ENCODE results near the gene TRPC4AP. TPM values are rescaled to one million over a fixed set of nuclear protein-coding genes. Genes with fewer than 3 reads are reported as not detected.
"Not testable (repeated sequence)": the region's sequence is repeated elsewhere in the genome, so short reads cannot be mapped to it uniquely, and the experiment has no call there.

Gene TRPC4AP
- total RNA-seq, 1 donor from 2014 or later = 44.6 TPM

DNA sequence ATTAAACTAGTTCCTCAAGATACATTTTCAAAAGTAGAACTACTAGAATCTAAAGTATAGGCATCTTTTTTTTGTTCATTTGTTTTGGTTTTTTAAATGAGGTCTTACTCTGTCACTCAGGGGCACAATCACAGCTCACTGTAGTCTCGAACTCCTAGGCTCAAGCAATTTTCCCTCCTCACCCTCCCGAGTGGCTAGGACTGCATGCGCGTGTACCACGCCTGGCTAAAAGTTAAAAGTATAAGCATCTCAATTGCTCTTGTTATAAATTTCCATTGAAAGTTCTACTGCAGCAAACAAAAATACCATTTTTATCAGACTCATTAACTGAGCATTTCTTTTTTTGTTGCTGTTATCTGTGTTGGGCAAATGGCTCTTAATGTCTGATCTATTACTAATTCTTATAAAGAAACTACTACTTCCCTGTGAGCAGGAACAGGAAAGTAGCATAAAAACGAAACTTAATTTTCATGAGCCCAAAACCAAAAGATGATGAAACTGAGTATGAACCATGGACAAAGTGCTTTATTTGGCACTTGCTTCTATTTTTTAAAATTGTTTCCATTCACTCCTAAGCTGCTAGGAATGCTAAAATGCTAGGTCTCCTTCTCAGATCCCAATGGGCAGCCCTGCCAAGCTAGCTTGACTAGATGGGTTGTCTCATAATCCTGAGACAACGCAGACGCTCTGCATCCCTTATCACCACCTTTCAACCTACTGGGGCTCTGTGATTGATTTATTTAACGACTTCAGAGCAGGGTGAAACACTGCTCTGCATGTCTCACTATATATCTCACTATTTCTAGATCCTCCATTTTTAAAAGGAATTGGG, 36.9 kb downstream of the TRPC4AP start:
- DNase-seq = no peak

DNA sequence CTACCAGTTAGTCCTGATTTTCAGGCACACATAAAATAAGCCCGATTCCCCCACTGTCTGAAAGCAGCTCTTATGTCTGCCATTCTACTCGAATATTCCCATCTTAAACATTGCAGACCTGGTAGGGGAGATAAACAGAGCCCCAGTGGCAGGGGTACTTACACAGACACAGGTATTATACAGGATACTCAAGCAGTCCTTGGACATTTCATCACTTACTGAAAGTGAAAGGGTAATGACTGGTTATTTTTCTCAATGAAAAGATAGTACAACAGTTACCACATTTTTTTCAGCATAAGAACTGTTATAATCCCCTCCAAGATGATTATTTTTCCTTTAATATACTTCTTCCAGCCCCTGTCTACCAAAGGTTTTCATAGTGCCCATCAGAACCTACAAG, 37.8 kb downstream of the TRPC4AP start:
- DNase-seq = no peak

DNA sequence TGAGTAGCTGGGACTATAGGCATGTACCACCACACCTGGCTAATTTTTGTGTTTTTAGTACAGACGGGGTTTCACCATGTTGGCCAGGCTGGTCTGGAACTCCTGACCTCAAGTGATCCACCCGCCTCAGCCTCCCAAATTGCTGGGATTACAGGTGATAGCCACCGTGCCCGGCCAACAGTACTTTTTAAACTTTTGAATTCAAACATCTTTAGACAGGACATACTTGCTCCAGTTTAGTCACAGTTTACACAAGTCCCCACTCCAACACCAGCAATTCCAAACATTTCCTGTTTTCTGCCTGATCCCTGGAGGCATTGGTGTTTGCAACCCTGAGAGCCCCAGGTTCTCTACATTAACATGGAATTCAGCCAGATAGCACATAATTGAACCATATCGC, 40.0 kb downstream of the TRPC4AP start:
- not testable (repeated sequence) for DNase-seq

DNA sequence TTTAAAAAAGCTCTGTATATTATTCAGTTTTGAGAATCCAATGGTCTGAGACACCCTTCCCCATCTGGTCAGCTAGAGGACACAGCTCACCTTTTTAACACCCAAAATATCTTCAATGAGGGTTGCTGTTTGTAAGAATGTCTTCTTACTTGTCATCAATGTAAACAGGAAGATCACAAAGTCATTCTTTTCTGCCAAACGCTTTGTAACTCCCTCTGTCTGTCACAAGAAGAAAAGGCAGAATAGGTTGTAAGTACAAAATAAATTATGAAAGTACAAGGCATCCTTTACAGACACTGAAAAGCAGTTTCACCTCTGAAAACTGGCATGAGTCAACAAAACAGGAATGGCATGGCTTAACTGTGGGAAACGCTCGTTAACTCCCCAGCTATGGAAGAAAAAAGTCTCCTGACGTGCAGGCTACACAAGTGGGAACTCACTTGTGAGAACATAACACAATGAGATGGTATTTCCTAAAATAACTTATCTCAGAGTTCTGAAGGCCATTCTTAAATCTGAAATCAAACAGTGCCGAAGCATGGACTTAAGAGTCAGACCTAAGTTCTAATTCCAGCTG, 42.7 kb downstream of the TRPC4AP start:
- DNase-seq = no peak

DNA sequence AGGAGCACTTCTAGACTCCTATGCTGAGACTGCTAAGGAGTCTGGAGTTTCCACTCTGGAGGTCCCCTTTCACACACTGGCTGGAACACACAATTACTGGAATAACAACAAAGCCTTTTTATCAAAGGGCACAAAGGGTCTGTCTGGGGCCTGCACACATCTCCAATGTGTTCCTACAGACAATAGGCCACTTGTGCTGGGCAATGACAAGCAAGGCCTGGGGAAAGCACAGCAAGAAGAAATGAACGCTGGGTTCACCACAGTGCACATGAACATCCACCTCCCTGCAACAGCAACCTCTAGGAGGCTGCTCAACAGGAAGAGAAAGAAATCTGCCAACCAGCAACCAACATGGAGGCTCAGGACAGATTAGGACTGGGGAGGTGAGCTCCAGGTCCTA, 43.9 kb downstream of the TRPC4AP start:
- no peak for DNase-seq

DNA sequence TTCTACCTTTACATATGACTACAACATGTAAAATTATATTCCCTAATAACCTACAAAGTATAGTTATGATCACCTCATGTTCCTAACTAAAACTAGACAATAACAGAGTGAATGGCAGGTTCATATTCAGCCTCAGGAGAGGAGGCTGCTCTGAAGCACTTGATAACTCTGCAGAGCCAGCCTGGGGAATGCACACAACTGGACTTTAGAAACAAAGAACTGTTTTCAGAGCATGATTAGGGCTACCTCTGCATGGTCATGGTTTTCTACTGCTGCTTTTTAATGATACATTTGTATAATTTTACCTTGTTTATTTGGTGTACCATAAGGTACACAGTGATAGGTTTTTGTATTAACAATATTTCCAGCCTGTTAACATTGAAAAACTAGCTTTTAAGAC, 50.3 kb downstream of the TRPC4AP start:
- DNase-seq = no peak

DNA sequence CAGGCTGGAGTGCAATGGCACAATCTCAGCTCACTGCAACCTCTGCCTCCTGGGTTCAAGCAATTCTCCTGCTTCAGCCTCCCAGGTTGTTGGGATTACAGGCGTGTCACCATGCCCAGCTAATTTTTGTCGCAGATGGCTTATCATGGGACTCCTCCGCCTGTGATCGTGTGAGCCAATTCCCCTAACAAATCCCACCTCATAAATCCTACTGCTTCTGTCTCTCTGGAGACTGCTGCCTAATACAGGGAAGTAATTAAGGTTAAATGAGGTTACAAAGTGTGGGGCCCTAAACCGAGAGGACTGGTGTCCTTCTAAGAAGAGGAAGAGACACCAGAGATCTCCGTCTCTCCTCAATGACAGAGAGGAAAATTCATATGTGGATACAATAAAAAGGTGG, 52.0 kb downstream of the TRPC4AP start:
- DNase-seq = no peak

DNA sequence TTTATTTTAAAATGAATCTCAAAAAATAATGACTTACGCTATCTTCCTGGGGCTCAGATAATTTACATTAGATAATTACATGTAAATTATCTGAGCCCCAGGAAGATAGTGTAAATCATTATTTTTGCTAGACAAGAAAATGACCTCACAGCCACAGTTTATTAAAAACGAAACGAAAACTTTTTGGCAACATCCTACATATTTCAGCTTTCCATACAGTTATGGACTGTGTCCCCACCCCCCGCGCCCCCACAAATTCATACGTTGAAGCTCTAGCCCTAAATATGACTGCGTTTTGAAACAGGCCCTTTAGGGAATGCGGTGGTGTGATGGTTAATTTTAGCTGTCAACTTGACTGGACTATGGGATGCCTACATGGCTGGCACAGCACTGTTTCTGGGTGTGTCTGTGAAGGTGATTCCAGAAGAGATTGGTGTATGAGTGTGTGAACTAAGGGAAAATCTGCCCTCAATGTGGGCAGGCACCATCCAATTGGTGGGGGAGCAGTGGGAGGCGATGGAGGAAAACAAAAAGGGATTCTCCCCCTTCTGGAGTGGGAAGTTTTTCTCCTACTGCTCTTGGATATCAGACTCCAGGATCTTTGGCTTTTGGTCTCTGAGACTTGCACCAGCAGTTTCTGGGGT, 52.6 kb downstream of the TRPC4AP start:
- no peak for DNase-seq

DNA sequence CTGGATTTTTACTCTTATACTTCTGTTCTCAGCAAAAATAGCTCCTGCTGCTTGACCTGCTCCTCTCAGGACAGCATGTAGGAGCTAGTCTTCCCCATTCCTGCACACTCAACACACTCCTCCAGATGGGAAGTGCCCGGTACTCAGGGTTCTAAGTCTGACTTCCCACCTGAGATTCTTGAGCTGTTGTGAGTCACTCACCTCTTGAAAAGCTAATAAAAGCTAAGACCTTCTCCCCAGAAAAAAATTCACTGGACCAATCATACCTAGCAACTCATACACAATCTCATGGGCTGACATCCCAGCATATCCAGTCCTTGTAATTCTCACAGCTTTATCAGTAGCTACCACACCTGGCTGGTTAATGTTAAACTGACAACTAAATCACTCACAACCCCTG, 53.5 kb downstream of the TRPC4AP start:
- DNase-seq = no peak

DNA sequence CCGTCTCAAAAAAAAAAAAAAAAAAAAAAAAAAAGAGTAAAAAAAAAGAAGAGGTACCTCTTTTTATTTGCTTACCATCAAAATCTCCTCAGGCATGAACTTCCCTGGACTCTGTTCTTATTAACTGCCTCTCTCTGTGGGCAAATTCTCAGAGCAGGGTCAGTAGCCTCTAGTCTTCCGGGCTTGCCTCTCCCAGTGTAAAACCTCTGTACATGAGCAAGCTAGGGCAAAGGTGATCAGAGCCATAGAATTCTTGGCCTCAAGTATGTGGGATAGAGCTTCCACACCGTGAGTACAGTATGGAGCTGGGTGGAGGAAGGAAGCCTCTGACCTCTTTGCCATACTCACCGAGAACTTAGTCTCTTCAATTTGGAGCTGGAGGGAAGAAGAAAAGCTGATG, 58.5 kb downstream of the TRPC4AP start:
- no peak for DNase-seq

DNA sequence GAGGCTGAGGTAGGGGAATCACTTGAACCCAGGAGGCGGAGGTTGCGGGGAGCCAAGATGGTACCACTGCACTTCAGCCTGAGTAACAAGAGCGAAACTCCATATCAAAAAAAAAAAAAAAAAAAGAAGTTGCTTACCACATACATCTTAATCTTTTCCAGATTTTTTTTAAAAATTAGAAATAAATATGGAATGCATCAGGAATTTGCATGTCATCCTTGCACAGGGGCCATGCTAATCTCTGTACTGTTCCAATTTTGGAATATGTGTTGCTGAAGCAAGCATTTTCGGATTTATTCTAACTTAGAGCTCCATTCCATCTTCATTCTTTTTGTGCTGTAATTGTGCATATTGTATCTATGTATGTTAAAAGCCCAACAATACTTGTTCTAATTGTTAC, 62.5 kb downstream of the TRPC4AP start:
- DNase-seq = no peak

DNA sequence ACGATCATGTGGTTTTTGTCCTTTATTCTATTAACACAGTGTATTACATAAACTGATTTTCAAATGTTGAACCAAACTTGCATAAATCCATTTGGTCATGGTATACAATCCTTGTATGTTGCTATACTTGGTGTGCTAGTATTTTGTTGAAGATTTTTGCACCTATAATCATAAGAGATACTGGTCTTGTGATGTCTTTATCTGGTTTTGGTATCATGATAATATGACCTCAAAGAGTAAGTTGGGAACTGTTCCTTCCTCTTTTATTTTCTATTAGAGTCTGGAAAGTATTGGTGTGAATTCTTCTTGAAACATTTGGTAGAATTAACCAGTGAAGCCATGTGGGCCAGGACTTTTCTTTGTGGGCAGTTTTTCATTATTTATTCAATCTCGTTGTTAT, 65.3 kb downstream of the TRPC4AP start:
- DNase-seq = no peak

DNA sequence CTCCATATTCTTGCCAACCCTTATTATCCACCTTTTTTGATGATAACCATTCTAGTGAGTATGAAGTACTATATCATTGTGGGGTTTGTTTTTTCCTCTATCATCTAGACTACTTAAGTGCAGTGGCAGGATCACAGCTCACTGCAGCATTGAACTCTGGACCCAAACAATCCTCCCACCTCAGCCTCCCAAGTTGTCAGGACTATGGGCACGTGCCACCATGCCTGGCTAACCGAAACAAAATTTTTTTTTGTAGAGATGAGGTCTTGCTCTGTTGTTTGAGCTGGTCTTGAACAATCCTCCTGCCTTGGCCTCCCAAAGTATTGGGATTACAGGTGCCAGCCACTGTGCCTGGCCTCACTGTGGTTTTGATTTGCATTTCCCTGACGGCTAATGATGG, 67.5 kb downstream of the TRPC4AP start:
- no peak for DNase-seq

DNA sequence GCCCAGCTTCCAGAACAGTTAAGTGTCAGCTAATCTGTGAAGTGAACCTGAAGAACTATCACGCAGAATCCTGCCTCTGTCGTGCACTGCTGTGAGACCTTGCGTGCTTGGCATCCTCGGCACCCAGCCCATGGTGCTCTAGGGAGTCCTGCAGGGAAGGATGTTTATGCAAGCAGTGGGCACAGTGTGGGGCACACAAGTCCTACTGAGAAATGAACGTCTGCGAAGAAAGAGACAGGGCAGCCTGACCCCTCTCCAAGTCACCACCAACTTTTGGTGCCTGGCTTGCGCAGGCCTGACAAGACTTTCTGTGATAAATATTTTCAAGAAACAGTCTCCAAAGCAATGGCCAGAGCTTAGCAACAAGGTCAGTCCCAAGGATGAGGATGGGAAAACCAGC, 69.0 kb downstream of the TRPC4AP start:
- DNase-seq = no peak

DNA sequence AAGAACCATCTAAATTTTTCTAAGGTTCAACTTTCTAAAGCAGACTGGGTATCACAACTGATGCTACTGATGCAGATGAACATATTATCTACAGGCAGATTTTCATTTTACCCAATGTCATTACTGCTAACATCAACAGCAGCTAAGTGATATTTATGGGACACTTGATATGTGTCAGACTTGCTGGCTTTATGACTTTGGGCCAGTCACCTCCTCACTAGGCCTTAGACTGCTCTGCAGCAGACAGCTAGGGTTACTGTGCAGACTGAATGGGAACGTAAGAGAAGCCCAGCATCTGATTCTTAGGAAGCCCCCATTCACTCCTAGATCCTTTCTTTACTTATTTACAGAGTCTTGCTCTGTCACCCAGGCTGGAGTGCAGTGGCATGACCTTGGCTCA, 70.8 kb downstream of the TRPC4AP start:
- DNase-seq = no peak

DNA sequence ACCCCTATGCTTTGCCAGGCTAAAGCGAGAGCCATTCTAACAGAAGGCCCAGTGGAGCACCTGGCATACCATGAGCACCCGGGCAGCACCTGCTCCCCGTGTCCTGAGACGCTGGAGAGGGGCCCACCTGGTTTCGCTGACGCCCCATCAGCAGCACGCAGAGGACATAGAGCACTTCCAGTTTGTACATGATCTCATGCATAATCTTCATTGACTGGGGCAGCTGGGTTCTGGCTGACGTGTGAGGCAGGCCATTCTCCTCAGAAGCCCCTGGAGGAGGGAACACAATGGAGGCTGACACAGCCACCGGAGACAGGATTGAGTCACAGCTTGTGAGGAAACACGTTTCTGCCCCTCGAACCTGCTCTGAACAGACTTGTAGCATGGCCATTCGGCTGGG, 71.5 kb downstream of the TRPC4AP start:
- DNase-seq = no peak

DNA sequence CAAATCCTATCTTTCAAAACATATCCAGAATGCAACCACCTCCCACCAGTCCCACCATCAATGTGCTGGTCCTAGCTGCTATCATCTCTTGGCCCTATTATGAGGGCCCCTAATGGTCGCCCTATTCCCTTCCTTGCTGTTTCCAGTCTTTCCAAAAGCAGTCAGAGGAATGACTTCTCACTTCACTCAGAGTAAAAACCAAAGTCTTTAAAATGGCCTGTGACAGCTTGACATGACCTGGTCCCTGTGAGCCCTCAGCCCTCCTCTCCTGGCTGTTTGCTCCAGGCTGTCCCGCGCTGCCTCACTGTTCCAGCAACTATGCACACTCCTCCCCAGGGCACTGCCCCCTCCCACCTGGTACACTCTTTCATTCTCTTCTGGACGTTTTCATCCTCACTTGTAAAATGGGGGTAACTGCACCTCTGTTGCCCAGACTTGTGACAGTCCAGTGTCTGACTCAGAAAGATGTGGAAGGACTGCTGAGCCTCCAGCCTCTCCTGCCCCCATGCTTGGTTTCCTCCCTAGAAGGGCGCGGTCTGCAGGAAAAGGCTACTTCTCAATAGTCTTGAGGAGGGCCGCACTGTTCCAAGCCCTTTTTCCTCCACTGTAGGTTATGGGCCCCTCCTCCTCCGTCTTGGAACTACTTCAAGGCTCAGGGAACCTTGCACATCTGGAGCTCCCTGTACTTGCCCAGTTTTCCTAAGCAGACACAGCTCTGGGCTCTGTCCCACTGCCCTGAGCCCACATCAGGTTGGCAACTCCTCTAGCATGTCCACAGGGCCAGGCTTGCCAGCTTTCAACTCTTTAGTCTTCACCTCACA, 72.3 kb downstream of the TRPC4AP start:
- DNase-seq = no peak

DNA sequence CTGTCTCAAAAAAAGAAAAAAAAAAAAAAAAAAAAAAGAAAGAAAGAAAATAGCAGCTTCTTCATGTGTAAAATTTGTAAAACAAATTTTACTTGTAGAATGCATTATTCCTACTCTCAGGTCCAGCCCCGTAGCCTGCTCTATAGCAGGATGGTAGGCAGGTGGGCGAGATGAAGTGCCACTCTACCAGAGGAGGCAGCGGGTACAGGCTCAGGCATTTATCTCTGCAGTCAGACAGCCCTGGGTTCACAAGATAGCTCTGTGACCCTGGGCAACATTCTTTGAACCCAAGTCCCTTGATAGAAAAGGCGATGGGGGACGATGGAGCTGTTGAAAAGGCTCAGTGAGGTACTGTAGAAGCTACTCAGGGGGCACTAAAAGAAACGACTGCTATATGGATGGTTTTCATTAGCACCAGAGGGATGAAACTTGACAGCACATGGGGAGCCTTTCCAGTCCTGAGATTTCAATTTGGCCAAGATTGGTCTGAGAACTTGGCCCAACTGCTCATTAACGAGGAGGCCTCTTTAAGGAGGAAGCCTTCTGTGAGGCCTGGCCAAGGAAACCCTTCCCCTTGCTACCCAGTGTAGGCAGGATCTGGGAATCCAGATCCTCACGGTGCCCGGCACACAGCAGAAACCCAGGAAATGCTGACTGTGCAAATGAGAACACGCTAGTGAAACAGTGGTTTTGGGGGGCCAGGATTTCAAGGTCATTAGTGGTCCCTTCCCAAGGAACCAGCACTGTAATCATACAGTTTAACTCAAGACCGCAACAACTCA, 73.8 kb downstream of the TRPC4AP start:
- DNase-seq = no peak

DNA sequence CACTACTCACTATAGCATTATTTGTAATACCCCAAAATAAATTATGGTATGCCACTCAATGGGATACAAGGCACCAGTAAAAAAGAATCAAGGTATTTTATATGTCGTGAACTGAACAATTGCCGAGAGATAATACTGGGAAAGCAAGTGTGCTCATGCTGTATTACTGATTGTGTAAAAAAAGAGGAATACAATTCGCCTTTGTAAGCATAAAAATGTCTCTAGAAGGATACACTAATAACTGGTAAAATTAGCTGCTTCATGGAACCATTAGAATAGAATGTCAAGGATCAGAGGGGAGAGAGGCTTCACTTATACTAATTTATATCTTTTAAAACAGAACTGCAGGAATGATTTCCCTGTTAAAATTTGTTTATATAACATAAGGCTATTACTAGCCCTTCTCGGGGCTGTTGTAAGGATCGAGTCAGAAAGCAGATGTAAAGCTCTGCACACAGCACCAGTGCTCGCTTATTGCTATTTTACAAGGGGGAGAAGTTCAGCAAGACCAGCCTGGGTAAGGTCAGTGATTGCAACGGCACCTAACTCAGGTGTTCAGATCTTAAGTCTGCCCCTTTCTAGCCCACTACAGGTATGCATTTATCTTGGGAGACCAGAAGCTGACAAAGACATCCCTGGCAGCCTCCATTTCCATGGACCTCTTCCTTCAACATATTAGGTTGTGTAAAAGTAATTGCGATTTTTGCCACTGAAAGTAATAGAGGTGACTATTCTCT, 75.3 kb downstream of the TRPC4AP start:
- DNase-seq = no peak

DNA sequence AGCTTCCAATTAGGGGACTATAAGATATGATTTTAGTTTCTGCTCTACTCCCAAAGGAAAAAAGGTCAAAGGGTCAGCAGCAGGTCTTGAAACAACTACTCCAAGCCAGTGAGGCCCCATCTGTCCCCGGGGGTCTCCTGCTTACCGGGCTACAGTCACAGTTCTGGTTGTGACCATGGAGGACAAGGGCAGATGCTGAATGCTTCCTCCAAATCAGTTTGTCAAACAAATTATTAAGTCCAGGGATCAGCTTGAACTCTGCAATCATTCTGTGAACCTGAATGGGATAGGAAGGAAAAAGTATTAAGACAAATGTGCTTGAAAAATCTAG, 76.8 kb downstream of the TRPC4AP start:
- no peak for DNase-seq

DNA sequence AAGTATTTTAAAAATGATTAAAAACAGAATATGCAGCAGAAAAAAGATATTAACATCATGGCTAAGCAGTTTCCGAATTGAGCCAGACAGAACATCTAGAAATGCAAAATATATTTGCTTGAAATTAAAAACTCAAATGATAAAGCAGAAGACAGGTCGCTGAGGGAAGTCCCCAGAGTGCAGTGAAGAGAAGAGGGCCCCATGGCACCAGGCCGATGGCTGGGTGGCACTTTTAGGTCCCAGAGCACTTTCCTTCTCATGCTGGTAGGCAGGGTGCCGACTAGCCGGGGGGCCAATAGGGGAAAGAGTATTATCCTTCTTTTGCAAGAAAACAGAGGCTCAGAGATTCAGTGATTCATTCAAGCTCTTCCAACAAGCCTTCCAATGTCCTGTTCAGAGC, 78.1 kb downstream of the TRPC4AP start:
- DNase-seq = no peak

All from skin of body (tissue), 2 donors.